HG03575 (cell line): ENCODE measurements around the gene GALNT17.

Source experiments
- ATAC-seq: cut with Tn5 transposase; IDR thresholded peaks from one replicate; pipeline ENCODE4 v1.9.1; 2021; ENCODE audit not compliant: unreplicated experiment, insufficient number of reproducible peaks, low FRiP score; ENCODE audit errors: extremely low read depth

GALNT17 gene

DNA sequence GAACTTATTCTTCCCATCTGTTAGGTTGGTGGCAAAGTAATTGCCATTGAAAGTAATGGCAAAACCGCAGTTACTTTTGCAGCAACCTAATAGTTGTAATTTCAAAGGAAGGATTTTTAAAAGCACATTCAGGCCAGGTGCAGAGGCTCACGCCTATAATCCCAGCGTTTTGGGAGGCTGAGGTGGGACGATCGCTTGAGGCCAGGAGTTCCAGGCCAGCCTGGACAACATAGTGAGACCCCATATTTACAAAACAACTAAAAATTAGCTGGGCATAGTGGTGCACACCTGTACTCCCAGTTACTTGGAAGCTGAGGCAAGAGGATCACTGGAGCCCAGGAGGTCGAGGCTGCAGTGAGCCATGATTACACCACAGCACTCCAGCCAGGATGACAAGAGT lies 374.9 kb downstream of the GALNT17 start:
- ATAC-seq = no peak

DNA sequence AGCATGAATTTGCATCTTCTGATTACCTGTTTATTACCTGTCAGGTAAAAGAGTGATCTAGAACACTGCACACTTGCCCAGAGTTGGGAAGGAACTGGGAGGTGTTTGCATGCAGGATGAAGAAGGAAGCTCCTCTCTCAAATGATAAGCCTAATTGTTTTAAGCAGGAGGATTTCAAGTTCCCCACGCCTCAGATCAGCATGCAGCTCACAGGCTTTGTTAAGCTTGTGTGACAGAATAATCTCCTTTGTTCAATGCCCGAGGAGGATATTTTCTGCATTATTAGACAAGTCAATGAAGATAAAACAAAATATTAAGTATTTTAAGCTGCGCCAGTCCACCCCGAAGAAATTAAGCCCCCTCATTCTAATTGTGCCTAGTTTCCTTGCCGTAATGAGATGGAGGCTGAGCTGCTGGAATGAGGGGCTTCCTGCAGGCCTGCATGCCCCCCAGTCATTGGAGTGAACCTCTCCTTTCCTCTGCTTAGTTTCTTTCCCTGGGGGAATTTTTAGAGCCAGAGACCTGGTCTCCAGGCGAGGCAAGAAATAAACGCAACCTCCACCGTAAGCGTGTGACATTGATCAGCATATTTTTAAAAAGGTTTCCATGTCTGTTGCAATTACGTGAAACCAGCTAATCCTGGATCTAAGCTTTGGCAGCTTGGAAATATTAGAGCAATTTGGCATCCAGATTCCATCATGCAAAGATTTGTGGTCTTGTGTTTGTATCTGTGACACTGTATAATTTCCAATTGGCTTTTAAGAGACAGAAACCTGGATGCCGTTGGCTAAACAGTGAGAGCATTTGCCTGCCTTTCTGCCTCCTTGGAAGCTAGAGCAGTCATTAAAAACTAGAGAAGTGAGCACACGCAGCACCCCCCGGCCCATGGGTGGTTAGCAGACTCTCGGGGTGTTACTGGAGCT lies 376.0 kb downstream of the GALNT17 start:
- no peak for ATAC-seq

DNA sequence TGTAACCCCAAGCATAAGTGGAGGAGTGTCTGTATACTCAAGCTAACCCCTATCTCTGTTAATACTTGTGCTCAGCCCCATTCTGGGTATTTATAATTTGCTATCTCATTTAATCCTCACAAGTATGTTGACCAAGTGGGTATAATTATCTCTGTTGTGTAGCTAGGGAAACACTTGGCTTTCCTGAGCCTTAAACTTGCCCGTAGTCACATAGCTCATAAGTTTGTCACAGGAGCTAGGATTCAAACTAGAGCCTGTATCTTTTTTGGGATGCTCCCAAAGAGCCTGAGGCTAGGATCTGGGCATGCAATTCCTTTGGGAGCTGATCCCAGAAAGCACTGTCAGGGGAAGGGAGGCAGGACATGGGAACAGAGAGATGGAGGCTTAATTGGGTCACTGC lies 377.4 kb downstream of the GALNT17 start:
- ATAC-seq = no peak

DNA sequence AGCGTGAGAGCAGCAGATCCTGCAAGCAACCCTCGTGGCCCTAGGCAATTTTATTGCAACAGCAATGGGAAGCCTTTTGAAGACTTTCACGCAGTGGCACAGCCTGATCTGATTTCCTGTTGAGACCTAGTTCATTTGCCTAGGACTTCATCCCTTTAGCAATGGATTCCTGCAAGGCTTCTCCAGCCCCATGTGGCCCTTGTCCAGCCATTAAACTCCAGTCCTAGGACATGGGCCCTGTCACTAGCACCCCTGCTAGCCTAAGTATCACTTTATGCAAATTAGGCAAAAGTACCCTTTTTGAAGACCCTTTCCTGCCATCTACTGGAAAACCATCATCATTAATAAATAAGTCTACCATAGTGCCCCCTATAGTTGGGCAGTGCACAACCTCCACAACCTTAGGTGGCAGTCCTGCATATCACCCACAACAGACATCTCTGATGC lies 379.4 kb downstream of the GALNT17 start:
- ATAC-seq = no peak

DNA sequence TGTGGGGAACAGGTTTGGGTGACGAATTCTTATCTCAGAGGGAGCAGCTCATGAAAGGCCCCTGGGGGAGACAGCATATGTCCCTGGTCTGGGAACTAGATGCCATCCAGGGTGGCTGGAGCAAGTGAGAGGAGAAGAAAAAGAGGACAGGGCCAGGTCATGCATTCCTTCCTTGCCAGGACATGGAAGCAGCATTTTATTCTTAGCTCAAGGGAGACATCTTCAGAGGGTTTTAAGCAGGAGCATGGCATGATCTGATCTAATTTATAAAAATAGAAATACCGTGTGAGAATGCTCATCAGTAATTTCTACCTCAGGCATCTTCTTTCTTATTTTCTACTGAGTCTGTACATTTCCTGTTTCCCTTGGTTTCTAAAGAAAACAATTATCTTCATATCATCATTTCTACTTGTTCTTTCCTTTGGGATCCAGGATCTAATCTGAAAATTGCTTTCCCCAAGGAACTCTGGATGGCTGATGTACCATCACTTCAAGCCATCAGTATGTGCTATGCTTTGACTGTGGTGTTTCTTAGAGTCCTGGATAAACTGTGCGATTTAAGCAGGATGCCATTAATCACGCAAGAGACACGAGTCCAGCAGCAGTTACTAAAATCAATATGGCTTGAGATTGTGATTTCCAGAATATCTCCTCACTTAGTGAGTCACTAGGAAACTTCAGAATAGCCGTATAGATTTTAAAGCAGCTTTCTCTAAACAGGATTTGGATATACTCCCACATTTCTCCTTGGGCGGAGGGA lies 386.2 kb downstream of the GALNT17 start:
- ATAC-seq = no peak

DNA sequence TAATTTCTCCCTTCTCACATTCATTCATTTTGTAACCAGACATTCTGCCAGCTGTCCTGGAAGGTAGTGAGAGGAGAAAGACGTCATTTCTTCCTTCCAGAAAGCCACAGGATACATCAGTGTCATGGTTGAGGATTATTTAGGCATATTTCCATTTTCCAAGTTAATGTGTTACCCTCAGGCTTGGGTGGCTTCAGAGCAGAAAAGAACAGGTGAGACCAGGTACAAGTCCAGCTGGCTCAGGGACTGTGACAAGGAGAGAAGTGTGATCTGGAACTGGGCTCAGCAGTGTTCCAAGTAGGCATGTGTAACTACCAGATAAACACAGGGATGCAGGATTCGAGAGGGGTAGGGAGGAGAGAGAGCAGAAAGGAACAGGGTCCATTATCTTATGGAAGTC lies 386.9 kb downstream of the GALNT17 start:
- no peak for ATAC-seq

DNA sequence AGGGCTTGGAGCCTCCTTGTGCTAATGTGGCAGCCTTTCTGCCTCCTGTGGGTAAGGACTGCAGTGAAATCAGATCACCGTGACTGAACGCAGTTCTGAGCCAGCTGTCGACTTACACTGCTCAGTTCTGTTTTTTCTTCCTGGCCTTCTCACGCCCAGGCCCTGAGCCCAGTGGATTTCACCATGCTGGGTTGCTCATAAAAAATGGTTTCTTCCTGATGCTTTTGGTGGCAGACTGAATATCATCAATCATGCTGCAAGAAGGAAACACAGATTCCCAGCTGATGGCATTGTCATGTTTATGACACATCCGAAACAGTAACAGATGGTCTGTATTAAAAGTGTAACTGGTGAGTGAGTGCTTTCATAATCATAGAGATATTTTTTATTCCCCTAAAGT lies 389.6 kb downstream of the GALNT17 start:
- no peak for ATAC-seq

DNA sequence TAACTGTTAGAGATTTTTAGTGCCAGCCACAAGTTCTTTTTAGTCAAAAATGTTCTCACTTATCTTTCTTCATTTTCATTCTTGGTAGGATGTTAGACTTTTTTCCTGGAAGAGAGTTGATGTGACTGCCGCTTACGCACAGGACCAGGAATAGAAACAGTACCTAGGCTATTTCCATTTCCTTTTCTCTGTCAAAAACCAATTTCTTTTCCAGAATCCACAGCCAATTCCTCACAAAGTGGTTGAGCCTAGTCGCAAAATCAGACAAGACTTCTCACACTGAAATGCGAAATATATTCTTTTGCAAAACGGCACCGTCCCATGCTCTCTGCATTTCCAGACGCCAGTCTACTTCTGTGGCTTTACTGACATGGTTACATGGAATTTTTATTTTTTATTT lies 394.2 kb downstream of the GALNT17 start:
- ATAC-seq = no peak

DNA sequence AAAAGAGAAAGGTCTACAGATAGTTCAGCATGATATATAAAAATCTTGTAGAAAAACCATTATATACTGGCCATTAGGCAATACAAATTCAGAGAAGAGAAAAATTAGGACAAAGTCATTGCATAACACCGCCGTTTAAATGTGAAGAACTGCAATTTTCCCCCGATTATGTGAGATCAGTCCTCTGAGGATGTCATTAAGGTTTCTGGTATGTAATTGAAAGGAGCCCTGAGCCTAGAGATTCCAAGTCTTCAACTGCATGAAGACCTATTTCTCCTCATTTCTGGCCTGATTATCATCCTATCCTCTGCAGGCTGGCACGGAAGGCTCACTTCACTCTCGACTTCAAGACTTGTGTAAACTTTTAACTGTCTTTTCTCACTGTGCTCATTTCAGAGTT lies 395.3 kb downstream of the GALNT17 start:
- ATAC-seq = no peak

DNA sequence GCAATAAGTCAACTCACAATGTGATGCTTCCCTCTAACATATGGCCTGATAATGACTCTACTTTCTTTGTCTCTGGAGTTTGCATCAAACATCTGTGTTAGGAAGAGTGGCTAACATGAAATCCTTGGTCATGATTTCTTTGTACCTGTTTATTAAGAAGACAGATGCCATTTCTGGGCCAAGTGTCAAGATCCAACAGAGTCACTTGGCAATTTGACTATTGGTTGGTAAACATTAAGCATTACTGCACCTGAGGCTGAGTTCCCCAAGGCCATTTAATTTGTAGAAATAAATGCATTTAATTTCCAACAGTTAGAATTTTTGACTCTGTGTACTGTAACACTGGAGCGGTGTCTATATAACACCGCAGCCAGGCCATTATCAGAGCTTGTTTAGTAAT lies 403.7 kb downstream of the GALNT17 start:
- no peak for ATAC-seq

DNA sequence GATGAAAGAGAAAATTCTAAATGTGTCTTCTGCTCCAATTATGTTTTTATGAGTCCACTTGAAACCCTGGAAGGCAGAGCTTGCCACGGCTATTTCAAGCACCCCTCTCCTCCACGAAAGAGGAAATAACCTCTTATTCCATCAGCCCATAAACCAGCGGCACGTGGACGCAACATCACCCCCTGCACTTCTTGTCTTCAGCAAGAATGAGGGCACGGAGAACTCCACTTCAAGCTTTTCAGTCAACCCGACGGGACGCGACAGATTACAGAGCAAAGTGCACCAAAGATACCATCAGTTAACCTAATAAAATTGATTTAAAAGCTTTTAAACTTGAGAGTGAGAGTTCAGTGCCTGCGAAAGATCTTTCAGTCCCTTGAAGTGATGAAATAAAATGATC lies 406.3 kb downstream of the GALNT17 start:
- ATAC-seq = no peak

DNA sequence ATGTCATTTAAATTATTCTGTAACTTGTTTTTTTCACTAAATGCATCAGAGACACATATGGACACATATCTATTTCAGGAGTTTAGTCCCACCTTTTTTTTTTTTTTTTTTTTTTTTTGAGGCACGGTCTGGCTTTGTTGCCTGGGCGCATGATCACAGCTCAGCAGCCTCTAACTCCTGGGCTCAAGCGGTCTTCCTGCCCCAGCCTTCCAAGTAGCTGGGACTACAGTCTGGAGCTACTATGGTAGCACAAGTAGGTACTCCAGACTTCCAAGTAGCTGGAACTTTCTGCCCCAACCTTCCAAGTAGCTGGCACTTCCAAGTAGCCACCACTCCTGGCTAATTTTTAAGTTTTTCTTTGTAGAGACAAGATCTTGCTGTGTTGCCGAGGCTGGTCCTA lies 407.7 kb downstream of the GALNT17 start:
- no peak for ATAC-seq

DNA sequence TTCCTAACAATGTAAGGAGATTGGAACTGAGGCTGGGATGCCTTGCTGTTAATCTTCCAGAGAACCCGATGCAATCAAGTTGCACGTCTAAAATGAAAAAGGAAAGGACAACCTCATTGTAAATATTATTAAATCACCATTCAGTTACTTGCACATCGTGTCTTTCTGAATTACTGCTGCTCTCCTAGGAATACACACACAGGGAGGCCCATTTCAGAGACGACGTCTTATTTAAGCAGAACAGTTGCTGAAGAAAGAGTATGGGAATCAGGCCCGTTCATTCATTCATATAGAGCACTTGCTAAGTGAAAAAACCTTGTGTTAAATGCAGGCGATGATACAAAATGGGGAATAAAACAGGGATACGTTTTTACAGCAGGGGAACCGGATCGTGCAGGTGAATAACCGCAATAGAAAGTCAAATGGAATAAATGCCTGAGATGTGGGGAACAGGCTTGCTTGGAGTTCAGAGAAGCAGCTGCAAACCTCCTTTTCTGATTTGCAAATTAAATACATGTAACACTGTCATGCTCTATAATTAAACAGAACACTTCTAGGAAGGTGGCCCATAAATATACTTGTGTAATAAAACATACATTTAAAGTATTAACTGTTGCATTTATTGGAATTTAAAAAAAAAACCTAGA lies 409.9 kb downstream of the GALNT17 start:
- ATAC-seq = no peak

DNA sequence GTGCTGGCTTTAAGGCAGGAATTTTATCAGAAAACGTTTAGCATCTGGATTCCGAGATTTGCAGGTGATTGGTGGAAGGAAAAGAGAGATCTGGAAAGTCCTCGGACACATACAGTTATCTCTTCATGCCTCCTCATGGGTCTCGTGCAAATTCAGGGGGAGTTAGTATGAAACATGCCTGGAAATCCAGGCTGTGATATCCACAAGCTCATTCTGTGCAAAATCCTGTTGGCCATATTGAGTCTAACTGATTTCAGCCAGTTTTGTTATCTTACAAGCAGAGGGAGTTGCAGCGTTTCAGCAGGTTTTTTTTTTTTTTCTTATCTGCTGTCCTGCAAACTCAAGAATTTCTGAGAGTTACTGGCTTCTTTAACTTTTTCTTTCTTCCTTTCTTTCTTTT lies 411.5 kb downstream of the GALNT17 start:
- ATAC-seq = no peak

DNA sequence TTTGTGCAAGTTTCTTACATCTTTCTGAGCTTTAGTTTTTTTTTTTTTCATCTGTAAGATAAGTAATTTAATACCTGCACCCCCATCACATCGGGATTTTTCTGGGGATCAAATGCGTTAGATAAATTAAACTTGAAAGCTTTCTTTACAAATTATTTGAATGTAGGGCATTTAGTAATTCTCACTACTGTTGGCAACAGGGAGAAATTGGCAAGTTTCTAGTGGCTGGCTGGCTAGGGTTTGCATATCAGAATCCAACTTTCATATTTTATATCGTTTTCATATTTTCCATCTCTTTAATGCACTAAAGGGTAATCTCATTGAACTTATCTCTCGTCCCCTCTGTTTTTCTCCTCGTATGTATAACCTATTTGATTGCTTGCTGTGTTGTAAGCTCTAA lies 412.9 kb downstream of the GALNT17 start:
- ATAC-seq = no peak

DNA sequence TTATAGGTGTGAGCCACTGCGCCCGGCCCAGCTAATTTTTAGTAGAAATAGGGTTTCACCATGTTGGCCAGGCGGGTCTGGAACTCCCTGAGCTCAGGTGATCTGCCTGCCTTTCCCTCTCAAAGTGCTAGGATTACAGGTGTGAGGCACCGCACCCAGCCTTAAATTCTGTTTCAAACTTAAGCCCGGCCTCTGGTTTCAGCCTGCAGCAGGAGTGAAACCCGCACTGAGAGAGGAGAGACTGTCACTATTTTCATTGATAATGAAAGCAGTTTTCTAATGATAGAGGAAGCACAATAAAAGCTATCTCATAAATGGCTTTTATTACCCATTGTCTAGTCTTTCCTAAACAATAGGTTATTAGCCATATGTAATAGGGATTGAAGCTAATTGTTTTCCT lies 415.5 kb downstream of the GALNT17 start:
- no peak for ATAC-seq

DNA sequence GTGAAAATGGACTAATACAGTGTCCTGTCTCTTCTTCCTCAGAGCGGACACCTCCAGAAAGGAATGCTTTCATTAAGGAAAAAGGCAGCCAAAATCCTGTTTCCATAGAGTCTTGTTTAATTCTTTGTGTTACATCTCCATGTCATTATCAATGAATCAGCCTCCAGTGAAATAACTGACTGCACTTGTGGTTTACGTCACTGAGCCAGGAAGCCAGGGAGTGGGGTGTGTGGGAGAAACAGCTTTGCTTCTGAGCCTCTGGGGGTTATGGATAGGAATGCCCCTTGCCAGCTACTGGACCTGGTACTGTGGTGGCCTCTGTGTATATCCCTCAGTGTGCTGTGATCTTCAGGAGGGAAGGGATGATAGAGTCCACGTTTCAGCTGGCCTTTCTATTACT lies 416.8 kb downstream of the GALNT17 start:
- ATAC-seq = no peak

DNA sequence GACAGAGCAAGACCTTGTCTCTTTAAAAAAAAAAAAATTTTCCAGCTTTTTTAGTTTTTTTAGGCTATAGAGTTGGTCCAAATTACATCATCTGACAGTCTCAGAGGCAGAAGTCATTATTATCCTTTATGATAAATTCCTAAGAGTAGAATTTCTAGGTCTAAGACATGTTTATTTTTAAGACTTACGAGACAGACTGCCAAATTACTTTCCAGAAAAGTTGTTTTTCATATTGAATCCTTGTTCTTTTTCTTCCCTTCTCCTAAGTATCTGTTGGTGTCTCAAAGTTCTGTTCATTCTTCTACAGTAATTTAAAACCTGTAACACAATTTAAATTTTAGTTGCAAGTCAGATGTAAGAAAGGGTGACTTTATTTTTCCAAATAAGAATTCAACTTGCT lies 421.4 kb downstream of the GALNT17 start:
- ATAC-seq = no peak

DNA sequence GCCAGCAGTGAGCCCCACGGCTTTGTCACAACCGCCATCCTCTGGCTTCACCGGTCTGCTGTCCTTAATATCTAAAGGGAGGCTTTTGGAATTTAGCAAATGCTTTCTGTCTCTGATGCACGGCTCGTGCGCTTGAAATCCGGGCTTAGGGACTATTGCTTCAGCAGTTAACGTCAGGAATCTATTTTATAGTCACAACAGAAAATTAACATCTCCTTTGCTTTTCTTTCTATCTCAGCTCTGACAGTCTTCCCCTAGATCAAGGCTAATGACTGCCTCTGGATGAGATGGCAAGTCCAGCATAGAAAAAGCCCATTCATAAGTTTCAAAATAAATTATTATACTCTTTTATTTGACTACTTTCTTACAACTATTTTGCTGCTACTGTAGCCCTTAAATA lies 423.8 kb downstream of the GALNT17 start:
- no peak for ATAC-seq
